Endometrial microvascular endothelial cells (primary cell): Measurements from ENCODE around the gene HDAC4. TPM values are rescaled to one million over a fixed set of nuclear protein-coding genes. Genes with fewer than 3 reads are reported as not detected.

Source experiments
- in situ Hi-C: cut with HindIII; loops from 2 replicates; pipeline ENCODE4 v1.10.0; 2017; ENCODE audit warnings: low sequenced_read_pairs, low pct_unique_long_range_greater_than_20kb; ENCODE audit errors: inconsistent ontology term
- total RNA-seq: library from RNA; depleted of rRNA; stranded (reverse); fragments of >200 nt; gene quantifications from one replicate; pipeline ENCODE4 v1.2.3, GENCODE V29; 2015; ENCODE audit errors: inconsistent ontology term

The HDAC4 gene
- total RNA-seq, 1 donor from 2014 or later: 27.4 TPM

GRCh38 chr2:239025096-239025801, 375.6 kb downstream of the HDAC4 start:
- in situ Hi-C loops: no loop called here

- in situ Hi-C loops: no loop called here
These were observed 376.6 kb downstream of the HDAC4 start for GRCh38 chr2:239024226-239024625.

GRCh38 chr2:239022437-239023260, 378.2 kb downstream of the HDAC4 start:
- in situ Hi-C loops: no loop called here

GRCh38 chr2:239021651-239022436, 379.0 kb downstream of the HDAC4 start:
- in situ Hi-C loops: no loop called here

- in situ Hi-C loops: no loop called here
These were observed 379.6 kb downstream of the HDAC4 start for GRCh38 chr2:239021224-239021623.

GRCh38 chr2:239020541-239021041, 380.2 kb downstream of the HDAC4 start:
- in situ Hi-C loops: no loop called here

- in situ Hi-C loops: no loop called here
These were observed 381.6 kb downstream of the HDAC4 start for GRCh38 chr2:239019183-239019581.

GRCh38 chr2:239018271-239019182, 382.3 kb downstream of the HDAC4 start:
- in situ Hi-C loops: no loop called here

GRCh38 chr2:239017491-239018098, 383.2 kb downstream of the HDAC4 start:
- in situ Hi-C loops: no loop called here

GRCh38 chr2:239015901-239016675, 384.7 kb downstream of the HDAC4 start:
- in situ Hi-C loops: no loop called here

GRCh38 chr2:239015218-239015900, 385.5 kb downstream of the HDAC4 start:
- in situ Hi-C loops: no loop called here

- in situ Hi-C loops: no loop called here
These were observed 386.2 kb downstream of the HDAC4 start for GRCh38 chr2:239014458-239015217.

- in situ Hi-C loops: no loop called here
These were observed 387.2 kb downstream of the HDAC4 start for GRCh38 chr2:239013678-239013976.

GRCh38 chr2:239012936-239013677, 387.7 kb downstream of the HDAC4 start:
- in situ Hi-C loops: no loop called here

- in situ Hi-C loops: no loop called here
These were observed 388.6 kb downstream of the HDAC4 start for GRCh38 chr2:239012228-239012627.

GRCh38 chr2:239009589-239009961, 391.2 kb downstream of the HDAC4 start:
- in situ Hi-C loops: no loop called here
